A549 (cell line): Measurements from ENCODE around the gene MAPK8IP3. TPM values are rescaled to one million over a fixed set of nuclear protein-coding genes. Genes with fewer than 3 reads are reported as not detected.

Experiments used
- ATAC-seq, 2 experiments: fragments of 200-7000 bp in 1 of 2; fragments of >200 bp in 1 of 2; cut with Nextera tagmentation in 1 of 2; cut with Tn5 transposase in 1 of 2; 3 replicates each; pipeline versions ENCODE4 v1.8.0 to v1.9.1; 2018 to 2020; ENCODE audit warnings: mild to moderate bottlenecking in 1 of 2, moderate library complexity in 1 of 2
- CTCF ChIA-PET: fragments of 300-600 bp; sonication (Branson Sonifier 250); formaldehyde crosslinking; extraction: SDS; loops from one replicate; lab custom pipeline; 2021; ENCODE audit warnings: antibody characterized with exemption, inconsistent platforms; lab: Yijun Ruan, JAX
- POLR2A ChIA-PET: fragments of 350-600 bp; formaldehyde crosslinking; extraction: SDS; loops from one replicate; lab custom pipeline; 2021; ENCODE audit warnings: antibody characterized with exemption, inconsistent platforms; lab: Yijun Ruan, JAX
- DNase-seq, 2 experiments: peaks; one replicate each; pipeline versions ENCODE4 v3.0.0 to v3.0.0-alpha.2; 2011 to 2016; ENCODE audit warnings: low read depth in 1 of 2, low spot score in 1 of 2
- FAIRE-seq: peaks from 2 replicates; lab custom pipeline; 2011; peaks lifted over from hg19 to GRCh38; lab: Jason Lieb, UNC
- H3K27ac ChIP-seq, 2 experiments: fragments of >200 bp; sonication (Bioruptor Twin); formaldehyde crosslinking; 3 replicates each; pipeline ENCODE4 v1.5.1; 2016 to 2017
- H3K4me1 ChIP-seq: fragments of >200 bp; sonication (Bioruptor Twin); formaldehyde crosslinking; 3 replicates; pipeline ENCODE4 v1.6.1; 2016
- H3K4me2 ChIP-seq: fragments of >200 bp; sonication (Bioruptor Twin); formaldehyde crosslinking; 3 replicates; pipeline ENCODE4 v1.6.1; 2016
- H3K4me3 ChIP-seq: fragments of >200 bp; sonication (Bioruptor Twin); formaldehyde crosslinking; 3 replicates; pipeline ENCODE4 v1.5.1; 2016
- H3K9me3 ChIP-seq: fragments of >200 bp; sonication (Bioruptor Twin); formaldehyde crosslinking; 3 replicates; pipeline ENCODE4 v1.6.1; 2016
- EHF ChIP-seq: fragments of 250-450 bp; sonication (Bioruptor Pico); IDR thresholded peaks from 2 replicates; pipeline ENCODE4 v1.5.0; 2020; ENCODE audit warnings: mild to moderate bottlenecking
- EHMT2 ChIP-seq: fragments of 200-600 bp; sonication (generic); IDR thresholded peaks from 2 replicates; pipeline ENCODE4 v1.6.1; 2016; ENCODE audit warnings: antibody characterized with exemption, low read depth, mild to moderate bottlenecking, moderate library complexity
- FOSB ChIP-seq: fragments of 250-450 bp; sonication (Bioruptor Pico); IDR thresholded peaks from 2 replicates; pipeline ENCODE4 v1.5.0; 2020; ENCODE audit warnings: mild to moderate bottlenecking, moderate library complexity
- FOSL2 ChIP-seq, 2 experiments: fragments of 450-650 bp in 1 of 2; fragments of >200 bp in 1 of 2; sonication (Bioruptor Twin) in 1 of 2; formaldehyde crosslinking; IDR thresholded peaks; 2 replicates each; pipeline versions ENCODE4 v1.5.0 to v1.6.1; 2016 to 2020; ENCODE audit warnings: mild to moderate bottlenecking in 1 of 2, moderate library complexity in 1 of 2
- HDAC2 ChIP-seq: fragments of 200-600 bp; sonication (generic); IDR thresholded peaks from 2 replicates; pipeline ENCODE4 v1.6.1; 2016
- MYC ChIP-seq: IDR thresholded peaks from 2 replicates; pipeline ENCODE4 v1.6.1; 2012; ENCODE audit warnings: mild to moderate bottlenecking, inconsistent platforms, low read length, improper control_type of control experiment, borderline replicate concordance
- NFE2L2 ChIP-seq: fragments of 150-350 bp; conservative IDR thresholded peaks from 2 replicates; pipeline ENCODE4 v1.6.1; 2014; ENCODE audit warnings: low read length
- NR3C1 ChIP-seq: fragments of >200 bp; sonication (Bioruptor Twin); formaldehyde crosslinking; IDR thresholded peaks from 3 replicates; pipeline ENCODE4 v1.6.1; 2017
- PHF8 ChIP-seq: fragments of 200-600 bp; sonication (generic); IDR thresholded peaks from 2 replicates; pipeline ENCODE4 v1.6.1; 2016; ENCODE audit warnings: low read depth, mild to moderate bottlenecking, antibody characterized with exemption, moderate library complexity, borderline replicate concordance
- TFCP2L1 ChIP-seq: fragments of 250-450 bp; sonication (Bioruptor Pico); IDR thresholded peaks from 2 replicates; pipeline ENCODE4 v1.5.0; 2021; ENCODE audit warnings: mild to moderate bottlenecking
- TP53 ChIP-seq: fragments of 250-450 bp; sonication (Bioruptor Pico); IDR thresholded peaks from 2 replicates; pipeline ENCODE4 v1.5.0; 2021; ENCODE audit warnings: mild to moderate bottlenecking, moderate library complexity
- ZC3H11A ChIP-seq: fragments of 450-650 bp; IDR thresholded peaks from 2 replicates; pipeline ENCODE4 v1.6.1; 2014; ENCODE audit warnings: antibody characterized with exemption, mild to moderate bottlenecking
- WGBS: methylation state at CpG from one replicate; pipeline ENCODE4 v1.1.6; 2017; ENCODE audit errors: missing lambda C conversion rate; 5-methylcytosine and 5-hydroxymethylcytosine counted together
- polyA plus RNA-seq, 4 experiments: library from polyadenylated mRNA; depleted of rRNA in 3 of 4; stranded (reverse); fragments of >200 nt; fragmentation: RNase III in 1 of 4; extraction: RNeasy Plus Mini Kit Qiagen cat#74134 plus additional on column Dnase treatment in 1 of 4; gene quantifications; 2 replicates in 3 of 4; 3 replicates in 1 of 4; pipeline ENCODE4 v1.2.3, GENCODE V29; 2011 to 2017
- TF ChIP-seq, protein P1 (sequence below): fragments of 200-600 bp; sonication (generic); IDR thresholded peaks from 2 replicates; pipeline ENCODE4 v1.6.1; 2016; ENCODE audit warnings: antibody characterized with exemption, mild to moderate bottlenecking, moderate library complexity
- TF ChIP-seq, protein P2 (sequence below): fragments of 450-650 bp; IDR thresholded peaks from 2 replicates; pipeline ENCODE4 v1.6.1; 2014; ENCODE audit warnings: antibody characterized with exemption
- TF ChIP-seq, protein P3 (sequence below): IDR thresholded peaks from 2 replicates; pipeline ENCODE4 v1.6.1; 2012
- TF ChIP-seq, protein P4 (sequence below): fragments of 250-450 bp; sonication (Bioruptor Pico); IDR thresholded peaks from 2 replicates; pipeline ENCODE4 v1.5.0; 2020; ENCODE audit warnings: low read depth, mild to moderate bottlenecking, moderate library complexity
- TF ChIP-seq, protein P5 (sequence below): fragments of >200 bp; sonication (Bioruptor Twin); formaldehyde crosslinking; IDR thresholded peaks from 3 replicates; pipeline ENCODE4 v1.5.1; 2016
- TF ChIP-seq, protein P6 (sequence below): fragments of 250-450 bp; sonication (Bioruptor Pico); IDR thresholded peaks from 2 replicates; pipeline ENCODE4 v1.5.0; 2021; ENCODE audit warnings: mild to moderate bottlenecking, moderate library complexity, borderline replicate concordance

Gene MAPK8IP3
- polyA plus RNA-seq, 2 of the 4 experiments (the other 2 are of a cell fraction) = 12.0 to 53.3 TPM

DNA sequence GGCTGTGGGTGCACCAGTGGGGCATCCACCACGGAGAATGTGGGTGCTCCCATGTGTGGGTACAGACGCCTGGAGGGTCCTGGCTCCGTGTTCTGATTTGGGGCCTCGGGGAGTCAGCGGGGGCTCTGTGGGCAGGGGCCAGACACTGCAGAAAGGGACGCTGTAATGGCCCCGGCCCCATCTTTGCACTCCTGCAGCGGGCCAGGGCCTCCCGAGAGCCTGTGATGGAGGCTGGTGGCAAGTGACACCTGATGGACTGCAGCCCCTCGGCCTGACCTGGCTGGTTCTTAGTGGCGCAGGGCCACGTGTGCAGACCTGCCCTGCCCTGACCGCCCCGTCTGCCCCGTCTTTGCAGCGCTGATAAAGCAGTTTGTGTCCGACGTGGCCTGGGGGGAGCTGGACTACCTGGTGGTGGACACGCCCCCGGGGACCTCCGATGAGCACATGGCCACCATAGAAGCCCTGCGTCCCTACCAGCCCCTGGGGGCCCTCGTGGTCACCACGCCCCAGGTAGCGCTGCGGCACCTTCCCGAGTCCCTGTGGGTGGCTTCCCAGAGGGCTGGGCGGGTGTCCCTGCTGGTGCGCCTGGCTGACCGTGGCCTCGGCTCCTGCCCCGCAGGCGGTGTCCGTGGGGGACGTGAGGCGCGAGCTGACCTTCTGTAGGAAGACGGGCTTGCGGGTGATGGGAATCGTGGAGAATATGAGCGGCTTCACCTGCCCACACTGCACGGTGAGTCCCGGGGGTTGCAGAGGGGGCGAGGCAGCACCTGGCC is 81.5 kb downstream of the MAPK8IP3 start (continued):
- TF ChIP-seq, protein P1, sequence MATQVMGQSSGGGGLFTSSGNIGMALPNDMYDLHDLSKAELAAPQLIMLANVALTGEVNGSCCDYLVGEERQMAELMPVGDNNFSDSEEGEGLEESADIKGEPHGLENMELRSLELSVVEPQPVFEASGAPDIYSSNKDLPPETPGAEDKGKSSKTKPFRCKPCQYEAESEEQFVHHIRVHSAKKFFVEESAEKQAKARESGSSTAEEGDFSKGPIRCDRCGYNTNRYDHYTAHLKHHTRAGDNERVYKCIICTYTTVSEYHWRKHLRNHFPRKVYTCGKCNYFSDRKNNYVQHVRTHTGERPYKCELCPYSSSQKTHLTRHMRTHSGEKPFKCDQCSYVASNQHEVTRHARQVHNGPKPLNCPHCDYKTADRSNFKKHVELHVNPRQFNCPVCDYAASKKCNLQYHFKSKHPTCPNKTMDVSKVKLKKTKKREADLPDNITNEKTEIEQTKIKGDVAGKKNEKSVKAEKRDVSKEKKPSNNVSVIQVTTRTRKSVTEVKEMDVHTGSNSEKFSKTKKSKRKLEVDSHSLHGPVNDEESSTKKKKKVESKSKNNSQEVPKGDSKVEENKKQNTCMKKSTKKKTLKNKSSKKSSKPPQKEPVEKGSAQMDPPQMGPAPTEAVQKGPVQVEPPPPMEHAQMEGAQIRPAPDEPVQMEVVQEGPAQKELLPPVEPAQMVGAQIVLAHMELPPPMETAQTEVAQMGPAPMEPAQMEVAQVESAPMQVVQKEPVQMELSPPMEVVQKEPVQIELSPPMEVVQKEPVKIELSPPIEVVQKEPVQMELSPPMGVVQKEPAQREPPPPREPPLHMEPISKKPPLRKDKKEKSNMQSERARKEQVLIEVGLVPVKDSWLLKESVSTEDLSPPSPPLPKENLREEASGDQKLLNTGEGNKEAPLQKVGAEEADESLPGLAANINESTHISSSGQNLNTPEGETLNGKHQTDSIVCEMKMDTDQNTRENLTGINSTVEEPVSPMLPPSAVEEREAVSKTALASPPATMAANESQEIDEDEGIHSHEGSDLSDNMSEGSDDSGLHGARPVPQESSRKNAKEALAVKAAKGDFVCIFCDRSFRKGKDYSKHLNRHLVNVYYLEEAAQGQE = no peak
- TF ChIP-seq, protein P2, sequence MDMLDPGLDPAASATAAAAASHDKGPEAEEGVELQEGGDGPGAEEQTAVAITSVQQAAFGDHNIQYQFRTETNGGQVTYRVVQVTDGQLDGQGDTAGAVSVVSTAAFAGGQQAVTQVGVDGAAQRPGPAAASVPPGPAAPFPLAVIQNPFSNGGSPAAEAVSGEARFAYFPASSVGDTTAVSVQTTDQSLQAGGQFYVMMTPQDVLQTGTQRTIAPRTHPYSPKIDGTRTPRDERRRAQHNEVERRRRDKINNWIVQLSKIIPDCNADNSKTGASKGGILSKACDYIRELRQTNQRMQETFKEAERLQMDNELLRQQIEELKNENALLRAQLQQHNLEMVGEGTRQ = no peak
- TF ChIP-seq TP53 (CRISPR knock-in tag) (no peak), HDAC2 (no peak), EHF (no peak), ZC3H11A (no peak), MYC (no peak)
- TF ChIP-seq, protein P3, sequence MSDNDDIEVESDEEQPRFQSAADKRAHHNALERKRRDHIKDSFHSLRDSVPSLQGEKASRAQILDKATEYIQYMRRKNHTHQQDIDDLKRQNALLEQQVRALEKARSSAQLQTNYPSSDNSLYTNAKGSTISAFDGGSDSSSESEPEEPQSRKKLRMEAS = no peak

DNA sequence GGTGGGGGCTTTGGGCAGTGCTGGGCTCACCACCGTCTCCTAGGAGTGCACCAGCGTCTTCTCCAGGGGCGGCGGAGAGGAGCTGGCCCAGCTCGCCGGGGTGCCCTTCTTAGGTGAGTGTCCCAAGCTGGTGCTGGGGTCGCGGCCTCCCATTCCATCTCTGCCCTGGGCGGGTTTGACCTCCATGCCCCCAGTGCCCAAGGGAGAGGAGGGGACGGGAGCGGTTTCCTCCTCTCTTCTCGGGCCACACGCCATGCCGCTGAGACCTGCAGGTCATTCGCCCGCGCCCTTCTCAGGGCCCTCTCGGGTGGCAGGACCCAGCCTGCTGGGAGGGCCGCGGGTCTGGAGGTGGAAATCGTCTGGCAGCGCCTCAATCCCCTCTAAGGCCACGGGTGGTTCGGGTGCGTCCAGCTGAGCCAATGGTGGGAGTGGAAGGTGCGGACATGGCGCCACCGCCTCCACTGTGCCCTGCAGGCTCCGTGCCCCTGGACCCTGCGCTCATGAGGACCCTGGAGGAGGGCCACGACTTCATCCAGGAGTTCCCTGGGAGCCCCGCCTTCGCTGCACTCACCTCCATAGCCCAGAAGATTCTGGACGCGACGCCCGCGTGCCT is 82.2 kb downstream of the MAPK8IP3 start:
- FAIRE-seq = no peak

More for the DNA sequence above, 82.2 kb downstream of the MAPK8IP3 start:
- ATAC-seq (no peak), DNase-seq (no peak)
- Histone ChIP-seq H3K27ac (no peak overlapping the region), H3K4me3 (no peak overlapping the region), H3K9me3 (no peaks in the 10 kb centered on the region), H3K4me1 (peaks cover 6% of the 10 kb centered on the region; the same call in 1 of the 3 replicates), H3K4me2 (no peak overlapping the region)
- TF ChIP-seq NFE2L2 (no peak), PHF8 (no peak), TFCP2L1 (CRISPR knock-in tag) (no peak), NR3C1 (no peak), EHF (no peak), ZC3H11A (no peak), FOSB (no peak), FOSL2 (IDR thresholded peaks at IDR 0.05) (no peak), FOSL2 (CRISPR knock-in tag; IDR thresholded peaks at IDR 0.05) (no peak), EHMT2 (no peak)
- TF ChIP-seq, protein P4, sequence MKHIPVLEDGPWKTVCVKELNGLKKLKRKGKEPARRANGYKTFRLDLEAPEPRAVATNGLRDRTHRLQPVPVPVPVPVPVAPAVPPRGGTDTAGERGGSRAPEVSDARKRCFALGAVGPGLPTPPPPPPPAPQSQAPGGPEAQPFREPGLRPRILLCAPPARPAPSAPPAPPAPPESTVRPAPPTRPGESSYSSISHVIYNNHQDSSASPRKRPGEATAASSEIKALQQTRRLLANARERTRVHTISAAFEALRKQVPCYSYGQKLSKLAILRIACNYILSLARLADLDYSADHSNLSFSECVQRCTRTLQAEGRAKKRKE (CRISPR knock-in tag) = no peak
- TF ChIP-seq, protein P5, sequence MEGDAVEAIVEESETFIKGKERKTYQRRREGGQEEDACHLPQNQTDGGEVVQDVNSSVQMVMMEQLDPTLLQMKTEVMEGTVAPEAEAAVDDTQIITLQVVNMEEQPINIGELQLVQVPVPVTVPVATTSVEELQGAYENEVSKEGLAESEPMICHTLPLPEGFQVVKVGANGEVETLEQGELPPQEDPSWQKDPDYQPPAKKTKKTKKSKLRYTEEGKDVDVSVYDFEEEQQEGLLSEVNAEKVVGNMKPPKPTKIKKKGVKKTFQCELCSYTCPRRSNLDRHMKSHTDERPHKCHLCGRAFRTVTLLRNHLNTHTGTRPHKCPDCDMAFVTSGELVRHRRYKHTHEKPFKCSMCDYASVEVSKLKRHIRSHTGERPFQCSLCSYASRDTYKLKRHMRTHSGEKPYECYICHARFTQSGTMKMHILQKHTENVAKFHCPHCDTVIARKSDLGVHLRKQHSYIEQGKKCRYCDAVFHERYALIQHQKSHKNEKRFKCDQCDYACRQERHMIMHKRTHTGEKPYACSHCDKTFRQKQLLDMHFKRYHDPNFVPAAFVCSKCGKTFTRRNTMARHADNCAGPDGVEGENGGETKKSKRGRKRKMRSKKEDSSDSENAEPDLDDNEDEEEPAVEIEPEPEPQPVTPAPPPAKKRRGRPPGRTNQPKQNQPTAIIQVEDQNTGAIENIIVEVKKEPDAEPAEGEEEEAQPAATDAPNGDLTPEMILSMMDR = no peak
- TF ChIP-seq, protein P6, sequence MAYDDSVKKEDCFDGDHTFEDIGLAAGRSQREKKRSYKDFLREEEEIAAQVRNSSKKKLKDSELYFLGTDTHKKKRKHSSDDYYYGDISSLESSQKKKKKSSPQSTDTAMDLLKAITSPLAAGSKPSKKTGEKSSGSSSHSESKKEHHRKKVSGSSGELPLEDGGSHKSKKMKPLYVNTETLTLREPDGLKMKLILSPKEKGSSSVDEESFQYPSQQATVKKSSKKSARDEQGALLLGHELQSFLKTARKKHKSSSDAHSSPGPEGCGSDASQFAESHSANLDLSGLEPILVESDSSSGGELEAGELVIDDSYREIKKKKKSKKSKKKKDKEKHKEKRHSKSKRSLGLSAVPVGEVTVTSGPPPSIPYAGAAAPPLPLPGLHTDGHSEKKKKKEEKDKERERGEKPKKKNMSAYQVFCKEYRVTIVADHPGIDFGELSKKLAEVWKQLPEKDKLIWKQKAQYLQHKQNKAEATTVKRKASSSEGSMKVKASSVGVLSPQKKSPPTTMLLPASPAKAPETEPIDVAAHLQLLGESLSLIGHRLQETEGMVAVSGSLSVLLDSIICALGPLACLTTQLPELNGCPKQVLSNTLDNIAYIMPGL (CRISPR knock-in tag) = no peak
- TF ChIP-seq, protein P1 = no peak
- CTCF ChIA-PET = interaction anchor here (0.5 to 0.9 kb wide), 3 partner anchors 25 to 416 kb away, joined by 3 to 4 read pairs (median 3); no protein-coding TSS in a partner anchor
- POLR2A ChIA-PET = no interaction called here
- WGBS = 93% methylated on average over 33 of the region's 38 CpGs
